ENCODE results near the gene COMMD7. TPM values are rescaled to one million over a fixed set of nuclear protein-coding genes. Genes with fewer than 3 reads are reported as not detected.
"Not testable (repeated sequence)": the region's sequence is repeated elsewhere in the genome, so short reads cannot be mapped to it uniquely, and the experiment has no call there.

The COMMD7 gene
- total RNA-seq, 1 experiment from 2014 or later = 28.3 TPM

- POLR2A ChIA-PET = interaction anchor here (0.6 kb wide), 1 partner anchor 939 kb away, joined by 3 read pairs; no protein-coding TSS in a partner anchor
- BruUV-seq (replicated peaks); DNase-seq (ENCODE audit: unreplicated experiment); CTCF ChIA-PET; intact Hi-C loops (cut with micrococcal nuclease); H3K4me3 Mint-ChIP-seq (ENCODE audit: unreplicated experiment); H3K9me3 Mint-ChIP-seq (ENCODE audit: unreplicated experiment); H3K27me3 Mint-ChIP-seq (ENCODE audit: insufficient read depth, unreplicated experiment): not testable (repeated sequence)
- Mint-ChIP-seq H3K27ac (ENCODE audit: low read depth, unreplicated experiment) (peak overlapping the region; percentile 67), H3K4me1 (ENCODE audit: insufficient read depth, unreplicated experiment) (peaks cover 23% of the 10 kb centered on the region), H3K36me3 (ENCODE audit: insufficient read depth, unreplicated experiment) (peaks cover 38% of the 10 kb centered on the region)
These were observed 14.8 kb downstream of the COMMD7 start for GRCh38 chr20:32728435-32728834.

GRCh38 chr20:32727683-32728082 lies 15.6 kb downstream of the COMMD7 start:
- H3K27me3 Mint-ChIP-seq (ENCODE audit: insufficient read depth, unreplicated experiment) = no peaks in the 10 kb centered on the region
- BruUV-seq (replicated peaks) = no TSS peak
- peak; percentile 42 for DNase-seq (ENCODE audit: unreplicated experiment)
- H3K4me3 Mint-ChIP-seq (ENCODE audit: unreplicated experiment) = no peak overlapping the region
- CTCF ChIA-PET = interaction anchor here (0.6 kb wide), 1 partner anchor 135 kb away, joined by 3 read pairs; no protein-coding TSS in a partner anchor
- POLR2A ChIA-PET = no interaction called here
- H3K27ac Mint-ChIP-seq (ENCODE audit: low read depth, unreplicated experiment) = no peak overlapping the region
- peaks cover 23% of the 10 kb centered on the region for H3K4me1 Mint-ChIP-seq (ENCODE audit: insufficient read depth, unreplicated experiment)
- H3K9me3 Mint-ChIP-seq (ENCODE audit: unreplicated experiment) = no peaks in the 10 kb centered on the region
- intact Hi-C loops (cut with micrococcal nuclease) = no loop called here
- TF ChIP-seq CTCF (IDR thresholded peaks at IDR 0.05; ENCODE audit: unreplicated experiment) = no peak
- H3K36me3 Mint-ChIP-seq (ENCODE audit: insufficient read depth, unreplicated experiment) = peaks cover 37% of the 10 kb centered on the region

GRCh38 chr20:32718749-32719348 lies 24.4 kb downstream of the COMMD7 start:
- POLR2A ChIA-PET = interaction anchor here (1.5 kb wide), 1 partner anchor 38 kb away, joined by 3 read pairs; no protein-coding TSS in a partner anchor
- Mint-ChIP-seq H3K4me1 (ENCODE audit: insufficient read depth, unreplicated experiment) (no peaks in the 10 kb centered on the region), H3K4me3 (ENCODE audit: unreplicated experiment) (no peak overlapping the region), H3K27ac (ENCODE audit: low read depth, unreplicated experiment) (no peak overlapping the region), H3K9me3 (ENCODE audit: unreplicated experiment) (no peaks in the 10 kb centered on the region), H3K27me3 (ENCODE audit: insufficient read depth, unreplicated experiment) (no peaks in the 10 kb centered on the region), H3K36me3 (ENCODE audit: insufficient read depth, unreplicated experiment) (peaks cover 51% of the 10 kb centered on the region)
- BruUV-seq (replicated peaks) = no TSS peak
- DNase-seq (ENCODE audit: unreplicated experiment) = no peak
- TF ChIP-seq CTCF (IDR thresholded peaks at IDR 0.05; ENCODE audit: unreplicated experiment) = no peak
- intact Hi-C loops (cut with micrococcal nuclease) = no loop called here
- CTCF ChIA-PET = interaction anchor here (0.7 kb wide), 1 partner anchor 66 kb away, joined by 3 read pairs; no protein-coding TSS in a partner anchor

- BruUV-seq (replicated peaks) = no TSS peak
- Mint-ChIP-seq H3K4me1 (ENCODE audit: insufficient read depth, unreplicated experiment) (no peaks in the 10 kb centered on the region), H3K4me3 (ENCODE audit: unreplicated experiment) (no peak overlapping the region), H3K27me3 (ENCODE audit: insufficient read depth, unreplicated experiment) (no peaks in the 10 kb centered on the region), H3K27ac (ENCODE audit: low read depth, unreplicated experiment) (no peak overlapping the region), H3K9me3 (ENCODE audit: unreplicated experiment) (no peaks in the 10 kb centered on the region), H3K36me3 (ENCODE audit: insufficient read depth, unreplicated experiment) (peaks cover 15% of the 10 kb centered on the region)
- ChIA-PET CTCF (interaction anchor here (0.6 to 1.1 kb wide), 2 partner anchors 57 to 371 kb away, joined by 3 read pairs; no protein-coding TSS in a partner anchor), POLR2A (no interaction called here)
- no peak for DNase-seq (ENCODE audit: unreplicated experiment)
- intact Hi-C loops (cut with micrococcal nuclease) = no loop called here
- TF ChIP-seq CTCF (IDR thresholded peaks at IDR 0.05; ENCODE audit: unreplicated experiment) = no peak
These were observed 31.9 kb downstream of the COMMD7 start for GRCh38 chr20:32711346-32711745.
